Stimulated activated naive CD8-positive, alpha-beta T cell treated with anti-CD3 and anti-CD28 coated beads, Interleukin-15, Interleukin-2, amounts not matched to agents 100 U/mL and 50 U/mL, for 24 hours (primary cell): ENCODE measurements around the gene MEIOB.
"Not testable (repeated sequence)": the region's sequence is repeated elsewhere in the genome, so short reads cannot be mapped to it uniquely, and the experiment has no call there.

ENCODE experiments used
- ATAC-seq: fragments of 150-1000 bp; cut with Tn5 transposase; one replicate; pipeline ENCODE4 v1.10.0; 2021
- DNase-seq: peaks from one replicate; pipeline ENCODE4 v3.0.0; 2021

The MEIOB gene

GRCh38 chr16:1876468-1876867, 4.5 kb upstream of the MEIOB start:
- no peak for DNase-seq
- ATAC-seq: no peak

- not testable (repeated sequence) for ATAC-seq, DNase-seq
Observed at GRCh38 chr16:1876066-1876465, 4.1 kb upstream of the MEIOB start.

- DNase-seq (no peak), ATAC-seq (no peak)
Observed at GRCh38 chr16:1874854-1875253, 2.9 kb upstream of the MEIOB start.

GRCh38 chr16:1870365-1871082, 1.4 kb downstream of the MEIOB start:
- no peak for DNase-seq
- ATAC-seq: no peak

- ATAC-seq: no peak
- DNase-seq: no peak
Observed at GRCh38 chr16:1865902-1866690, 5.9 kb downstream of the MEIOB start.

GRCh38 chr16:1863681-1864460, 8.1 kb downstream of the MEIOB start:
- no peak for ATAC-seq

GRCh38 chr16:1862394-1862793, 9.6 kb downstream of the MEIOB start:
- no peak for DNase-seq
- ATAC-seq: no peak

More at GRCh38 chr16:1863681-1864460, 8.1 kb downstream of the MEIOB start:
- DNase-seq: no peak

GRCh38 chr16:1861730-1862129, 10.2 kb downstream of the MEIOB start:
- DNase-seq: no peak
- no peak for ATAC-seq

- DNase-seq: no peak
- ATAC-seq: no peak
Observed at GRCh38 chr16:1859650-1860049, 12.3 kb downstream of the MEIOB start.

GRCh38 chr16:1858189-1858865, 13.6 kb downstream of the MEIOB start:
- no peak for DNase-seq
- no peak for ATAC-seq

GRCh38 chr16:1857433-1858097, 14.4 kb downstream of the MEIOB start:
- DNase-seq (no peak), ATAC-seq (no peak)

- DNase-seq: no peak
- ATAC-seq: no peak
Observed at GRCh38 chr16:1851793-1852192, 20.2 kb downstream of the MEIOB start.

- no peak for ATAC-seq
Observed at GRCh38 chr16:1850981-1851380, 21.0 kb downstream of the MEIOB start.

GRCh38 chr16:1846416-1846815, 25.5 kb downstream of the MEIOB start:
- no peak for ATAC-seq
- no peak for DNase-seq

More at GRCh38 chr16:1850981-1851380, 21.0 kb downstream of the MEIOB start:
- no peak for DNase-seq

GRCh38 chr16:1845985-1846384, 26.0 kb downstream of the MEIOB start:
- DNase-seq: no peak
- no peak for ATAC-seq

- ATAC-seq (no peak), DNase-seq (no peak)
Observed at GRCh38 chr16:1839554-1839953, 32.4 kb downstream of the MEIOB start.

- DNase-seq: no peak
- ATAC-seq: no peak
Observed at GRCh38 chr16:1834096-1834495, 37.9 kb downstream of the MEIOB start.

GRCh38 chr16:1832838-1833454, 39.0 kb downstream of the MEIOB start:
- DNase-seq (no peak), ATAC-seq (no peak)

- ATAC-seq (no peak), DNase-seq (no peak)
Observed at GRCh38 chr16:1831186-1832075, 40.5 kb downstream of the MEIOB start.

GRCh38 chr16:1830213-1830612, 41.8 kb downstream of the MEIOB start:
- DNase-seq: no peak
- no peak for ATAC-seq
